ENCODE results near the gene MDK. TPM values are rescaled to one million over a fixed set of nuclear protein-coding genes. Genes with fewer than 3 reads are reported as not detected.

The MDK gene
- total RNA-seq, 1 donor from 2014 or later: 93.3 TPM

- Histone ChIP-seq H3K27me3 (peaks cover 16% of the 10 kb centered on the region), H3K9me3 (no peaks in the 10 kb centered on the region), H3K36me3 (peaks cover 17 to 28% of the 10 kb centered on the region in 2 donors), H3K27ac (no peak overlapping the region), H3K4me3 (no peak overlapping the region), H3K4me1 (peaks cover 14 to 21% of the 10 kb centered on the region in 2 donors)
- intact Hi-C loops (cut with DNase I): loop anchor here (5.0 kb wide), 1 partner anchor 144 kb away; no protein-coding TSS in a partner anchor
- no peak for DNase-seq (ENCODE audit: low spot score in 2 of 2)
- TF ChIP-seq CTCF (IDR thresholded peaks at IDR 0.05): no peak
Observed at GRCh38 chr11:46393759-46394158, 12.3 kb downstream of the MDK start.

DNA sequence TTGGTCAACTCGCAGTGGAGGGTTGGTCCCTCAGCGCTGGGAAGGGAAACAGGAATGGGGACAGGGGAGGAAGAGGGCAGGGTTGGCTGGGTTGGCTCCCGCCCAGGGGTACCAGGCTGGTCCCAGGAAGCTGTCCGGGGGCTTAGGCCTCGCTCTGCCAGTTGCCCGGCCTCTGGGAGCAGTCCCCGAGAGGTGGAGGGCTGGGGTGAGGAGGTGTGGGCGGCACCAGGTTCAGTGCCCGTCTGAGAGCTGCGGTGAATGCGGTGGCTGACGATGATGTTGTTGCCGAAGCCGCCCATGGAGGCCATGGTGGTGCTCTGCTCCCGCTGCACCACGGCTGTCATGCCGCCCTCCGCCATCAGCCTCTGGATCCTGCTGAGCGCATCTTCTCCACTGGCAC lies 16.1 kb downstream of the MDK start:
- peaks cover 3 to 4% of the 10 kb centered on the region in 2 donors for H3K4me1 ChIP-seq
- H3K36me3 ChIP-seq: peaks cover 17 to 45% of the 10 kb centered on the region in 2 donors
- no peaks in the 10 kb centered on the region for H3K9me3 ChIP-seq
- DNase-seq (ENCODE audit: low spot score in 2 of 2): no peak
- intact Hi-C loops (cut with DNase I): no loop called here
- H3K4me3 ChIP-seq: no peak overlapping the region
- no peak for TF ChIP-seq CTCF (IDR thresholded peaks at IDR 0.05)
- H3K27ac ChIP-seq: no peak overlapping the region
- no peaks in the 10 kb centered on the region for H3K27me3 ChIP-seq

DNA sequence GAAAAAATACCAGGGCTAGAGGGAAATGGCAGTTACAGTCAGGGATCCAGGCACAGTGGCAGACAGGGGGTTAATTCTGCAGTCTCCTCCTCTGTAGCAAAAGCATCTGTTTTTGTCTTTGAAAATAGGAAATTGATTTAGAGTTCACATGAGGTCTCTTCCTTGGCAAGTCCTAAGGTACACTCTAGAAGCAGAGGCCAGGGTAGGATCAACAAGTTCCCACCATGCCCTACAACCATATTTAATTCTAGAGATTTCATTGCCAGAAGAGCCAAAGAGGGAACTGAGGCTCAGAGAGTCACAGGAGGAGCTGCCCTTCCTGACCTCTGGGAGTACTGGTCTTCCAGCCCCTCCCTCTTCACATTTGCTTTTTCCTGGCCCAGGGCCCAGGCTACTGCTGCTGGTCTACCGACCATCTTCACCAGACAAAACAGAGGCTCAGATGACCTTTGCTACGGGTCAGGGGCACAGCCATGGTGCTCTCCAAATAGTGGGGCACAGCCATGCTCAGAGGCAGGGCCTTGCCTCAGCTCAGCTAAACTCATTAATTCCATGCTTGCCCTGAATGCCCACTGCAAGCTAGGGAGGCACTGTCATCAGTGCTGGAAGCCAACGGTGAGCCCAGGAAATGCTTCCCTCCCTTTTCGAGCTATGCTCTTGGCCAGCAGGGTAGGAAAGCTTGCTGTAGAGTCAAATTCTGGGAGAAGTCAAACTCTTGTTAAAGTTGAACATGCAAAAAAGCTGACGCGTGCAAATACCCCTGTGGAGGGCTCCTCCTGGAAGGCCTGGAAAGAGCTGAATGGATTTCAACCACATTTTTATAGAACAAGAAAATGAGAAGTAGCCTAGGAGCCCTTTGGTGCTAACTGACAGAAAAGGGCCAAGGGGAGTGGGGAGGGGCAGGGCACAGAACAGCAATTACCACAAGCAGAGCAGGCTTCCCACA lies 21.8 kb downstream of the MDK start:
- TF ChIP-seq CTCF (IDR thresholded peaks at IDR 0.05): no peak
- no peak for DNase-seq (ENCODE audit: low spot score in 2 of 2)
- H3K4me3 ChIP-seq: no peak overlapping the region
- H3K4me1 ChIP-seq: no peaks in the 10 kb centered on the region
- peaks cover 23 to 62% of the 10 kb centered on the region in 2 donors for H3K36me3 ChIP-seq
- no peaks in the 10 kb centered on the region for H3K9me3 ChIP-seq
- no peak overlapping the region for H3K27ac ChIP-seq
- H3K27me3 ChIP-seq: no peaks in the 10 kb centered on the region
- intact Hi-C loops (cut with DNase I): no loop called here

DNA sequence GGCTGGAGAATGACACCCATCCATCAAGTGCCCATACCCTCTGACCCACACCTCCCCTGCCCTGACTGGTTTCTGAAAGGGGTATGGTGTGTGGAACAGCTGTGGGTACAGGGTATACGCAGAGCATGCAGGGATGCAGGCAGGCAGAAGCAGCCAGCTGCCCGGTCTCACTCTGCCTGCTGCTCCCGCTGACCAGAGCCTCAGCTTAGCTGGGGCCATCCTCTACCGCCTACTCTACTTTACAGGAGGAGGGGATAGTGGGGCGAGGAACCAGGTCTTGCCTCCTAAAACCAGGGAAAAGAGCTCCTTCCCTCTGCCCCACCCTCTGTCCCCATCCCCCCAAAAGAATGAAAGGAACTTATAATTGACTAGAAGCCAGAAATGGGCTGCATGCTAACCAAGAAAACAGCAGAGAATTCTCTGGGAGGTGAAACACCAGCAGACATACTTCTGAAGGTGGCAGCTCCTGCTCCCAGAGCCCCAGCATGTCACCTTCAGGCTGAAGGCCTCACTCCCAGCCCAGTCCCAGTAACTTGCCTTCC lies 23.1 kb downstream of the MDK start:
- Histone ChIP-seq H3K36me3 (peaks cover 35 to 64% of the 10 kb centered on the region in 2 donors), H3K4me3 (no peak overlapping the region), H3K27me3 (no peaks in the 10 kb centered on the region), H3K4me1 (no peaks in the 10 kb centered on the region), H3K27ac (no peak overlapping the region), H3K9me3 (no peaks in the 10 kb centered on the region)
- no peak for DNase-seq (ENCODE audit: low spot score in 2 of 2)
- no peak for TF ChIP-seq CTCF (IDR thresholded peaks at IDR 0.05)
- intact Hi-C loops (cut with DNase I): no loop called here

DNA sequence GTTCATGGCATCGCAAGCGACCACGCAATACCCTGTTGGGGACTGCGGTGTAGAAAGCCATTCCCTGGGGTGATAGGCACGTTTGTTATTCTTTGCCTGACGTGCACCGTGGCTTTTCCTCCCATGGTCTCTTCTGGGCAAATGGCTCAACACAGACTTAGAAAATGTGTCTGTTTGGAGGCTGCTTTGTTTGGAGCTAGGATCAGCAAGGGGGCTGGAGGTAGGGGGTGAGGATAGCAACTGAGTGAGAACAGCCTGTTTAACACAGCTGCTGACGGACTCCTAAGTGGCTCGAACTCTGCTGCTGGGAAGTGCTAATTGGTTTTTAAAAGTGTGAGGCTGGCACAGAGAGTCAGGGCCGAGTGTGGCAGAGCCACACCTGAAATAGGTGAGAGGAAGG lies 26.2 kb downstream of the MDK start:
- Histone ChIP-seq H3K36me3 (peaks cover 43 to 65% of the 10 kb centered on the region in 2 donors), H3K4me3 (no peak overlapping the region), H3K4me1 (no peaks in the 10 kb centered on the region), H3K27ac (no peak overlapping the region), H3K27me3 (no peaks in the 10 kb centered on the region), H3K9me3 (no peaks in the 10 kb centered on the region)
- DNase-seq (ENCODE audit: low spot score in 2 of 2): no peak
- intact Hi-C loops (cut with DNase I): no loop called here
- TF ChIP-seq CTCF (IDR thresholded peaks at IDR 0.05): no peak
